K562 (cell line): Measurements from ENCODE around the gene MORC4. TPM values are rescaled to one million over a fixed set of nuclear protein-coding genes. Genes with fewer than 3 reads are reported as not detected.

ENCODE experiments used
- ATAC-seq: fragments of 200-7000 bp; cut with Tn5 transposase; 3 replicates; pipeline ENCODE4 v1.9.1; 2020; ENCODE audit warnings: moderate library complexity
- BruUV-seq: library from RNA; stranded (reverse); fragments of 400-500 nt; replicated peaks from 2 replicates; lab custom pipeline; 2021; lab: Mats Ljungman, UMichigan
- CTCF ChIA-PET: fragments of 300-600 bp; formaldehyde crosslinking; extraction: SDS; loops from one replicate; lab custom pipeline; 2021; ENCODE audit warnings: low intra/inter-chr PET ratio; lab: Yijun Ruan, JAX
- POLR2A ChIA-PET: fragments of 300-600, 350-650 bp; sonication (Branson Sonifier 250); formaldehyde crosslinking; extraction: SDS; loops from one replicate; lab custom pipeline; 2021; ENCODE audit warnings: antibody characterized with exemption, inconsistent platforms; lab: Yijun Ruan, JAX
- DNase-seq, 4 experiments: peaks; one replicate each; pipeline versions ENCODE4 v3.0.0 to v3.0.0-alpha.2; 2011 to 2018; ENCODE audit warnings: low spot score in 3 of 4, mixed read lengths in 3 of 4; ENCODE audit errors: extremely low read depth in 1 of 4
- FAIRE-seq: peaks from 2 replicates; lab custom pipeline; 2011; peaks lifted over from hg19 to GRCh38; lab: Jason Lieb, UNC
- H2AFZ ChIP-seq: 2 replicates; pipeline ENCODE4 v1.6.0; 2011; ENCODE audit warnings: low read depth, low read length, control low read depth, inconsistent platforms
- H3K27ac ChIP-seq: fragments of 200-600 bp; 3 replicates; pipeline ENCODE4 v1.8.0; 2011; ENCODE audit warnings: low read depth, mild to moderate bottlenecking, control low read depth, inconsistent platforms, low read length, moderate library complexity, mixed read lengths; ENCODE audit errors: extremely low read depth
- H3K27me3 ChIP-seq, 2 experiments: fragments of 300-600 bp in 1 of 2; 2 replicates in 1 of 2; 3 replicates in 1 of 2; pipeline versions ENCODE4 v1.6.0 to v1.8.0; 2011; ENCODE audit warnings: inconsistent platforms in 2 of 2, low read length in 2 of 2, mild to moderate bottlenecking in 1 of 2, mixed read lengths in 1 of 2, moderate library complexity in 1 of 2; ENCODE audit not compliant: control insufficient read depth in 2 of 2, insufficient read depth in 2 of 2
- H3K36me3 ChIP-seq: fragments of 300-600 bp; 3 replicates; pipeline ENCODE4 v1.8.0; 2011; ENCODE audit warnings: mild to moderate bottlenecking, low read length, inconsistent platforms; ENCODE audit not compliant: control insufficient read depth, insufficient read depth
- H3K4me1 ChIP-seq, 2 experiments: fragments of 200-600 bp in 1 of 2; replicated peaks in 1 of 2; 2 replicates in 1 of 2; 3 replicates in 1 of 2; pipeline versions ENCODE4 v1.5.1 to v1.8.0; 2011; ENCODE audit warnings: inconsistent platforms in 2 of 2, low read length in 2 of 2, mild to moderate bottlenecking in 1 of 2, mixed read lengths in 1 of 2, moderate library complexity in 1 of 2; ENCODE audit not compliant: control insufficient read depth in 2 of 2, insufficient read depth in 2 of 2
- H3K4me2 ChIP-seq: 2 replicates; pipeline ENCODE4 v1.6.1; 2011; ENCODE audit warnings: low read length, control low read depth, inconsistent platforms, mixed read lengths; ENCODE audit not compliant: insufficient read depth
- H3K4me3 ChIP-seq: fragments of 200-600 bp; sonication (generic), shearing (Covaris generic); 2 replicates; pipeline ENCODE4 v1.5.1; 2016; ENCODE audit warnings: control low read depth, inconsistent platforms
- H3K79me2 ChIP-seq: fragments of 200-600 bp; 3 replicates; pipeline ENCODE4 v1.8.0; 2011; ENCODE audit warnings: low read length, inconsistent platforms; ENCODE audit not compliant: control insufficient read depth, insufficient read depth
- H3K9ac ChIP-seq, 2 experiments: 2 replicates each; pipeline versions ENCODE4 v1.6.0 to v1.6.1; 2011; ENCODE audit warnings: low read depth in 2 of 2, low read length in 2 of 2, control low read depth in 1 of 2, inconsistent platforms in 1 of 2, mild to moderate bottlenecking in 1 of 2, mixed read lengths in 1 of 2; ENCODE audit not compliant: insufficient read depth in 1 of 2
- H3K9me1 ChIP-seq: one replicate; pipeline ENCODE4 v1.6.0; 2011; ENCODE audit warnings: inconsistent platforms, mild to moderate bottlenecking, low read length, moderate library complexity; ENCODE audit not compliant: control insufficient read depth, insufficient read depth
- H3K9me3 ChIP-seq: replicated peaks from 2 replicates; pipeline ENCODE4 v1.5.1; 2011; ENCODE audit warnings: low read depth, low read length, inconsistent platforms; ENCODE audit not compliant: control insufficient read depth, insufficient read depth
- H4K20me1 ChIP-seq: replicated peaks from 2 replicates; pipeline ENCODE4 v1.6.1; 2011; ENCODE audit warnings: low read length, inconsistent platforms, mixed read lengths; ENCODE audit not compliant: control insufficient read depth, insufficient read depth
- CBX3 ChIP-seq, 2 experiments: IDR thresholded peaks; 1 replicate in 1 of 2; 2 replicates in 1 of 2; pipeline ENCODE4 v1.6.1; 2012; ENCODE audit warnings: inconsistent platforms in 2 of 2, low read length in 2 of 2, borderline replicate concordance in 1 of 2, control low read depth in 1 of 2
- E2F1 ChIP-seq: sonication (generic); formaldehyde crosslinking; IDR thresholded peaks from 2 replicates; pipeline ENCODE4 v1.8.1; 2023; ENCODE audit warnings: mild to moderate bottlenecking, missing genetic modification reagents, moderate library complexity
- ESRRB ChIP-seq: fragments of 250-450 bp; sonication (Bioruptor Pico); IDR thresholded peaks from 2 replicates; pipeline ENCODE4 v1.5.0; 2020; ENCODE audit warnings: mild to moderate bottlenecking, moderate library complexity, borderline replicate concordance
- NCOA1 ChIP-seq: fragments of 450-650 bp; IDR thresholded peaks from 2 replicates; pipeline ENCODE4 v1.6.1; 2016; ENCODE audit warnings: low read depth
- NCOA4 ChIP-seq: fragments of 450-650 bp; IDR thresholded peaks from 2 replicates; pipeline ENCODE4 v1.6.1; 2018; ENCODE audit warnings: mild to moderate bottlenecking; ENCODE audit not compliant: partially characterized antibody
- PML ChIP-seq: IDR thresholded peaks from 2 replicates; pipeline ENCODE4 v1.6.1; 2012; ENCODE audit warnings: low read length, inconsistent platforms
- TAF7 ChIP-seq: fragments of 450-650 bp; IDR thresholded peaks from 2 replicates; pipeline ENCODE4 v1.6.1; 2016; ENCODE audit warnings: missing genetic modification characterization, missing compliant biosample characterization
- XRCC4 ChIP-seq: IDR thresholded peaks from one replicate; pipeline ENCODE4 v1.6.1; 2011; ENCODE audit not compliant: insufficient read depth, insufficient read length; ENCODE audit errors: extremely low read depth
- ZEB2 ChIP-seq: fragments of 450-650 bp; IDR thresholded peaks from 2 replicates; pipeline ENCODE4 v1.6.1; 2016
- WGBS: fragments of 100-300 bp; shearing (Covaris generic); methylation state at CpG from one replicate; pipeline ENCODE4 v1.1.6; 2016; ENCODE audit warnings: low coverage, mixed read lengths; ENCODE audit not compliant: insufficient coverage; ENCODE audit errors: missing lambda C conversion rate; 5-methylcytosine and 5-hydroxymethylcytosine counted together
- in situ Hi-C: fragments of 300-500 bp; cut with MboI; formaldehyde crosslinking; loops from 4 replicates; pipeline ENCODE4 v1.15.0; 2018; ENCODE audit warnings: inconsistent platforms, mixed read lengths
- intact Hi-C: fragments of 100-400 bp; cut with micrococcal nuclease; formaldehyde crosslinking; loops from 2 replicates; pipeline ENCODE4 v1.14.2; 2022
- polyA plus RNA-seq, 8 experiments: library from polyadenylated mRNA; depleted of rRNA in 4 of 8; stranded (reverse) in 5 of 8; unstranded in 3 of 8; fragments of >200 nt; fragmentation: Nextera tagmentation in 2 of 8; fragmentation: Illumina TruSeq in 1 of 8; extraction: Ambion mirVana in 2 of 8; extraction: Trizol in 1 of 8; gene quantifications; 2 replicates each; pipeline versions ENCODE4 v1.2.1 to v1.2.3, GENCODE V29; 2011 to 2014; ENCODE audit warnings: inconsistent platforms in 1 of 8, missing spikeins in 1 of 8
- total RNA-seq, 7 experiments: library from RNA; depleted of rRNA in 6 of 7; stranded (reverse); fragments of >200 nt in 6 of 7; fragmentation: Illumina TruSeq in 2 of 7; extraction: Trizol in 2 of 7; gene quantifications; 2 replicates each; pipeline versions ENCODE4 v1.2.1 to v1.2.3, GENCODE V29; 2011 to 2021; ENCODE audit warnings: low replicate concordance in 1 of 7

Gene MORC4
- total and polyA plus RNA-seq, 9 of the 15 experiments (the other 6 are each of a cell fraction or from before 2014, with no cell fraction given), result 0.04 to 0.53 (median 0.18) TPM

DNA sequence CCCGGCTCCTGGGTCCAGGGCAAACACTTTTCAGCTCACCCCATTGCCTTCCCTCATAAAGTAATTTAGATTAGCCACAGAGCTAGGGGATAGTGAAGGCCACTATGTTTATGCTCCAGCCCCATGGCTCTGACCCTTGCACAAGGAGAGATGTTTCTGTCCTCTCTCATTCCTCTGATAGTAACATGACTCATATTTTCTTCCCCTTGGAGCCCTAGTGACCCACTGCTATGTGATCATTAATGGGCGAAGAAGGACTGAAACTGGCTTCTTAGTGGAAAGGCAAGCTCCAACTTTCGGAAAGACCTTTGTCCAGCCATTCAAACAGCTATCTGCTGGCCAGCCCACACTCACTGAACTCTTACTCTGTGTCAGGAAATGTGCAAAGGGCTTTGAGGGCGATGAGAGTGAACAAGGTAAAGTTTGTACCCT, 67.5 kb downstream of the MORC4 start:
- no peaks in the 10 kb centered on the region for H3K36me3 ChIP-seq
- ATAC-seq (no peak), DNase-seq (no peak), FAIRE-seq (no peak)
- no peaks in the 10 kb centered on the region for H3K79me2 ChIP-seq
- 0% methylated on average over 4 of the region's 4 CpGs for WGBS
- no peaks in the 10 kb centered on the region for H4K20me1 ChIP-seq
- H3K9ac ChIP-seq, result no peak overlapping the region
- no peaks in the 10 kb centered on the region for H3K9me3 ChIP-seq
- BruUV-seq, result no TSS peak
- in situ Hi-C loops, result no loop called here
- H2AFZ ChIP-seq, result no peak overlapping the region
- POLR2A ChIA-PET, result no interaction called here
- H3K4me1 ChIP-seq, result no peaks in the 10 kb centered on the region; a peak in 2 of 5 replicates
- H3K4me3 ChIP-seq, result no peak overlapping the region
- CTCF ChIA-PET, result no interaction called here
- H3K27me3 ChIP-seq, result peaks cover 0 to 7% of the 10 kb centered on the region in 2 experiments; a peak in 1 of 5 replicates
- H3K9me1 ChIP-seq, result no peaks in the 10 kb centered on the region
- H3K4me2 ChIP-seq, result no peak overlapping the region
- H3K27ac ChIP-seq, result no peak overlapping the region
- intact Hi-C loops, result no loop called here
- no peak for TF ChIP-seq CBX3 (IDR thresholded peaks at IDR 0.05; ENCODE audit: borderline replicate concordance in 1 of 2, low read length in 2 of 2)

GRCh38 chrX:106931831-106932491, 68.1 kb downstream of the MORC4 start:
- no peak for FAIRE-seq
- Histone ChIP-seq H3K4me1 (no peaks in the 10 kb centered on the region; a peak in 2 of 5 replicates), H3K79me2 (no peaks in the 10 kb centered on the region), H3K27ac (no peak overlapping the region), H3K9me1 (no peaks in the 10 kb centered on the region), H4K20me1 (no peaks in the 10 kb centered on the region), H3K4me2 (no peak overlapping the region), H2AFZ (no peak overlapping the region), H3K9me3 (no peaks in the 10 kb centered on the region), H3K4me3 (no peak overlapping the region), H3K27me3 (peaks cover 0 to 7% of the 10 kb centered on the region in 2 experiments; a peak in 1 of 5 replicates), H3K36me3 (no peaks in the 10 kb centered on the region), H3K9ac (no peak overlapping the region)
- no peak for ATAC-seq
- in situ Hi-C loops (no loop called here), intact Hi-C loops (no loop called here)
- TF ChIP-seq TAF7 (tag), result no peak
- TF ChIP-seq PML, result no peak
- no peak for TF ChIP-seq NCOA4
- no peak for TF ChIP-seq ZEB2
- no peak for TF ChIP-seq NCOA1
- no peak for TF ChIP-seq ESRRB
- no peak for TF ChIP-seq E2F1 (CRISPR knock-in tag)
- TF ChIP-seq XRCC4, result no peak
- WGBS, result 0% methylated on average over 1 of the region's 3 CpGs
- no peak for DNase-seq
- no TSS peak for BruUV-seq
- POLR2A ChIA-PET, result no interaction called here
- CTCF ChIA-PET, result no interaction called here
